Fibroblast of lung (primary cell): ENCODE measurements around the gene SLC1A4.

Experiments
- CTCF ChIP-seq, 2 donors: IDR thresholded peaks in 1 of 2; conservative IDR thresholded peaks in 1 of 2; 1 replicate in 1 of 2; 2 replicates in 1 of 2; pipeline ENCODE4 v1.5.1; 2011 to 2012; ENCODE audit warnings: low read length in 2 of 2, control low read depth in 1 of 2, inconsistent platforms in 1 of 2, low read depth in 1 of 2, mild to moderate bottlenecking in 1 of 2
- EZH2 ChIP-seq: IDR thresholded peaks from 2 replicates; pipeline ENCODE4 v1.5.1; 2012; ENCODE audit warnings: low read length, control low read depth, mild to moderate bottlenecking; ENCODE audit errors: missing control alignments

DNA sequence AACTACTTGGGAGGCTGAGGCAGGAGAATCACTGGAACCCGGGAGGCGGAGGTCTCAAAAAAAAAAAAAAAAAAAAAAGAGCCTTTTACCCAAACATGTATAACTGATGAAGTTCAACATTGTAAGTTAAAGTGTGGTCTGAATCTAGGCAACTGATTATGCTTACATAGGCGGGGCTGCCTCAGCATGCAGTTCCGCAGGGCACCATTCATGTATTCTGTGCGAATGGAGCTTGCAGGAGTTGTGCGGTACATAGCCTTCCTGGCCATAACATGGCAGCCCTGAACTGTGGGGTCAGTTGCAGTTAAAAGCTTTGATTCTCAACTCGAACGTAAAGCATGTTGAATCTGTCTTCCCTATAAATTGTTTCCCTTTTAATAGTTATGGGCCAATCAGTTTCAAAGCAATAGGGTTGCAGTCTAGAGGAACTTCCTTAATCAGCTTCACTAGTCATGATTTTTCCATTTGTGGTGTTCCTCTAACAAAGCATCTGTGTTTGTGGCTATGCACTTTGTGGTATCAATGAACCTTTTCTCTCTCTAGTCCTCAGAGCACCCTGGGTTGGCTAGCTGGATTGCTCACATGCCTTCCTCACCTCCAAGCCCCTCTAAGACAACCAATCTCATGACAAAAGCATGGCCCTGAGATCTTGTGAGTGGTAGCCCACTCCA is 36.4 kb downstream of the SLC1A4 start:
- TF ChIP-seq EZH2, result no peak
- no peak for TF ChIP-seq CTCF (conservative IDR thresholded peaks at IDR 0.05 in 1 of 2, IDR thresholded peaks at IDR 0.05 in 1 of 2; ENCODE audit: low read depth in 1 of 2, low read length in 2 of 2)
